Superior temporal gyrus (tissue), 1 donor: ENCODE results near the gene CISH.

Experiments used
- DNase-seq: peaks from one replicate; pipeline ENCODE4 v3.0.0-alpha.2; 2016; ENCODE audit errors: extremely low spot score

The CISH gene

GRCh38 chr3:50571486-50571885, 40.1 kb downstream of the CISH start:
- DNase-seq = no peak

DNA sequence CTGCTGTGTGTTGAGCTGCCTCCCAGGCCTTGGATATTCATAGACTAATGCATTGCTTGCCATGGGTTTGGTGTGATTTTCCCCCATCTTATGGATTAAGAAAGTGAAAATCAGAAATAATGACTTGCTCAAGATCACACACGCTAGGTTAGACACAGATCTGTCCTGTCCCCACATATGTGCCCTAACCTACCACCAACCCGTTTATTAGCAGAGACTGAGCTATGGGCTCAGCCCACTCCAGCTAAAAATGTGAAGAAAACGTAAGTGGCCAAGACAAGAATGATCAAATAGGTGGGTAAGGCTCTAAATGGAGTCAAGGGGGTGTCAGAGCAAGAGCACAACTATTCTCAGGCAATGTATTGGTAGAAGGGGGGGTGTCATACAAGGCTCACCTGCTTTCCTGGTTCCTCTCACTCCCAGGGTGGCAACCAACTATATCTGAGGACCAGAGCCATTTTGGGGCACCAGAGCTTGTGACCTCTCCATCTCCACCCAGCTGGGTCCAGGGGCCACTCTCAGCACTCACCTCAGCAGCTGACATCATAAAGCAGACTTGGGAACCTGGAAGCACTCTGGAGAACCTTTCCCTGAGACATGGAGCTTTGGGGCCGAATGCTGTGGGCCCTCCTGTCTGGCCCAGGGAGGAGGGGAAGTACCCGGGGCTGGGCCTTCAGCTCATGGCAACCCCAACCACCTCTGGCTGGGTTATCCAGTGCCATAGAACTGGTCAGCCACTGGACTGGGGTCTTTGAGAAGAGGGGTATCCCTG, 40.9 kb downstream of the CISH start:
- no peak for DNase-seq

DNA sequence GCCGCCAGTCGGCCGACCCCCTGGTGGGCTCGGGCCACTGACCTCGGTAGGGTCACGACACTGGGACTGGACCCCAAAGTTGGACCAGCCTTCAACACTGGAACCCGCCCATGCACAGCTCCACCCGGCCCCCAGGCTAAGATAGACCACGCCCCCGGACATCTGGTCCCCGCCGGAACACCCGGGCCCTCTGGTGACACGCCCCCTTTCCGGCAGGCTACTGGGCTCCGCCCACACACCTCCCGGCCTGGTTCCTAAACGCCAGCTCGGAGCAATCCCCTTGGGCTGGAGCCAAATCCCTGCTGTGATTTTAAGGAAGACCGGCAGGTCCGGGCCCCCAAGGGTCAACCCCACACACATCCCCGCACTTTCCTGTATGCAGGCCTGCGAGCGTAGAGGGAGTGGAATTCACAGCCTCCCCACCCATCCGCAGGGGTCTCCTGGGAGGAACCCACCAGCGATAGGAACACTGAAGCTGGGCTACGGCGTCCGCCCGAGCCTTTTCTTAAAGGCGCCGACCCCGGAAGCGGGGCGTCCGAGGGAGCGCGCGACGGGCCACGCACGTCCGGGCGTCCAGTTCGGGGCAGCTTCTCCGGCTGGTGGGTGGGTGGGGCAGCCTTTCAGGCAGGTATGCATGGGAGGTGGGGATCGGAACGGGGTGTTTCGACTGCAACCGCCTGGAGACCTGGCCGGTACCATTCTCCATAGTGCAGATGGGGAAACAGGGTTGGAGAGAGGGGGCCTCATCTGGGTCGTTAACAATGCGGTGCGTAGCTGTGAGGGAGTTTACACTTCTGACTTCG, 42.4 kb downstream of the CISH start, which contains the start of gene HEMK1:
HEMK1 (plus strand) TSS at position 576 of the 803 bp plus-strand sequence. CDS start 1,583 bp downstream, outside the sequence.
- DNase-seq = peak; percentile 94

DNA sequence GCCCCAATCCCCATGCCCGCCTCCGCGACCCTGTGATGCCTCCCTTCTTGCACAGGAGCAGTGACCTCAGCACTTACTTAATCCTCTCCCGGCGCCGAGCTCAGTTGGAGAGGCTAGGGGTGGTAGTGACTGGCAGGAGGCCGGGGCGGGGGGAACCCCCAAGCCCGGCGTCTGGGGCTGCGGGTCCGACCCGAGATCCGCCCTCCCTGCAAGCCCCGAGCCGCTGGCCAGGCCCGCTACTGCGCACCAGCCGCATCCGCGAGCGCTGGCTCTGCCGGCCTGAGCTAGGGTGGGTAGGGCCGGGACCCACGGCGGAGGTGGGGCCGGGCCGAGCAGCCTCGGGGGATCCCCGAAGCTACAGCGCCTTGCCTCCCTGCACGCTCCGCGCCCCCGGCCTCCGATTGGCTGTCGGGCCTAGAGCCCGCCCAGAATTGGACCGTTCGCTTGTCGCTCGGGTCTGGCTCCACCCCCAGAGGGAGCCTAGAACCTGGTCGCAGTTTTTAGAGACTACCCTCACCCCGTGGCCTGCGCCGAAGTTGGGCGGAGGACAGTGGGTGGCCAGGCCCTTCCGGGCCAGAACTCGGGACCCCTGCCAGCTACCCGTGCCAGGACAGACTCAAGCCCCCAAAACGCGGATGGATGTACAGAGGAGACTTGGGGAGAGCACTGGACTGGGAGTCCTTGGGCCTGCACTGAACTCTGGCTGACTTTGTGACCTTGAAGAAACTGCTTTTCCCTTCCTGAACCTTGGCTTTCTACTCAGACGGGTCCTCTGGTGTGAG, 44.0 kb downstream of the CISH start, which contains the start of gene C3orf18:
C3orf18 (minus strand) TSS at position 362 of the 782 bp plus-strand sequence. CDS start 2,048 bp downstream, outside the sequence.
- DNase-seq = peak; percentile 92

- DNase-seq = no peak
Observed at GRCh38 chr3:50567011-50567385, 44.6 kb downstream of the CISH start.

DNA sequence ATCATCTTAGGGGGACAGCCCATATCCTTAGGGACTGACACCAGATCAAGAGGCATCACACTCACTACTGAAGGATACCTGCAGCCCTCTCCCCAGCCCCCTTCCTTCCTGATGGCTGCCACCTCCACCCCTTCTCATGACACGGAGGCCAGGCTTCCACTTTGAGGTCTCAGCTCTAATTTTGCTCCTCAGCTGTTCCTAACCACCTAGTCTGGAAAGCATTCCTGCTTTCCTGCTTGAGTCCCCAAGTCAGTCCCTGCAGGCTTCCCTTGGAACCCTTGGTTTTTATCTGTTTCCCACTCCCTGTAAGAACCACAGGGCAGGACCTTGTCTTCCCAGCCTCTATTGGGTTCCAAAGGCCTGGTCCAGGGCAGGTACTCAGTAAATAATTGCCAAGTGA, 47.3 kb downstream of the CISH start:
- no peak for DNase-seq

DNA sequence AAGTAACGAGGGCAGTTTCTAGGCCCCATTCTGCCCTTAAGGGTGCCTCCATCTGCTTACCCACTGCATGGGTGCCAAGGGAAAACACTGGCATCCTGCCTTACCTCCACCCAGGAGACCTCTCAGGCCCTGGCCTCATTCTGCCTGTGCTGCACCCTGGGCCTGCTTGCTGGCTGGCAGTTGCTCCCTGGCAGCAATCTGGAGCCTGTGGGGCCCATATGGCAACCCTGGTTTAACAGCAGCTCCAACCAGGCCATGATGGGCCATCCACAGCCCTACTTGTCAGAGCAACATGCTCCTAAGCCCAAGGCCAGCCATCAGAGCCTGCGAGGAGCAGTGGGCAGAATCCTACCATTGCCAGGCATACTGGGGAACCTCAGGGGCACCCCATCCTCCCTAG, 47.7 kb downstream of the CISH start:
- DNase-seq = no peak

GRCh38 chr3:50562861-50563260, 48.7 kb downstream of the CISH start:
- DNase-seq = no peak

DNA sequence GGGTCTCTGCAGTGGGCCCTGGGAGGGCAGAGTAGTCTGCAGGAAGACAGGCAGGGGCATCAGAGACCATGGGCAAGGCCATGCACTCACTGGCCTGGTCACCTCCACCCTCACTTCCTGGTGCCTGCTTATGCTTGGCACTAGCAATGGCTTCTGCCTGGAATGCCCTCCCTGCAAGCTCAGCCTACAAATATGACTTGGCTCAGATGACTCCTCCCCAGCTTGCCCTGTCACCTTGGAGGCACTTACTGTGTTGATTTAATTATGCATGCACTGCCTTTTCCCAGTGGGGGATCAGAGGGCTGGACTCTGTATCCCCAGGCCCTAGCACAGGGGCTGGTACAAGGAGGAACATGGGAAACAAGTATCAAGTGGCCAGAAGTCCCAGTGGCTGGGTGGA, 51.9 kb downstream of the CISH start:
- no peak for DNase-seq

DNA sequence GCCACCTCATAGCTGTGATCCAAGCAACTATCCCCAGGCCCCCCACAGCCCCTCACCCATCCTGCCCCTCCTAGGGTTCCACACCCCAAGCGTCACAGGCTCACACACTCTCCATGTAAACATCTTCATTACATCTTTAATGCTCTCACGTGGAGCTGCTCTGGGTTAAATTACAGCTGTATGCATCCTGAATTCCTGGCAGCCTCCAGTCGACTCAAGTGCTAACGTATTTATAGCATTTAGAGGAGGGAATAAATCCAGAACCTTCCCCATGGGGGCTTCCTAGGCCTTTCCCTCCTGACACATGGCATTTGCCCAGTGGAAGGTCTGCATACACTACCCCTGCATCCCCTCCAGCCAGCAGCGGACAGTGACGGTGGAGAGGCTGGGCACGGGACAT, 53.7 kb downstream of the CISH start:
- no peak for DNase-seq

DNA sequence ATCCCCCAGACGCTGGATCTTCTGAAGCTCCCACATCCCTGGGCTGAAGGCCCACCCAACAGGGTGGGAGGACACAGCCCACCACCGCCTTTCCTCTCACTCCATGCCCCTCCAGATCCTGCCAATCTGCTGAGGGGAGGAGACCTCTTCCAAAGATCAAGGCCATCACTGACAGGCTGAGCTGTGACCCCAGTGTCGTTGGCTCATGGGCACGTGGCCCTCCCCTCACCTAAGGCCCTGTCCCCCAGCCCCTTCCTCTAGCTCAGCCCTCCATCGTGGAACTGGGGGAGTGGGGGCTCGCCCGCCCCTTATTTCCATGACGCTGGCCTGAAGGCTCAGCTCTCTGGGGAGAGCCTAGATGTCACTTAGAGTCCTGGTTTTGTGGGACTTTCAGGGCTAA, 54.5 kb downstream of the CISH start:
- no peak for DNase-seq
